ENCODE measurements around the gene EPHA5.

EPHA5 gene

DNA sequence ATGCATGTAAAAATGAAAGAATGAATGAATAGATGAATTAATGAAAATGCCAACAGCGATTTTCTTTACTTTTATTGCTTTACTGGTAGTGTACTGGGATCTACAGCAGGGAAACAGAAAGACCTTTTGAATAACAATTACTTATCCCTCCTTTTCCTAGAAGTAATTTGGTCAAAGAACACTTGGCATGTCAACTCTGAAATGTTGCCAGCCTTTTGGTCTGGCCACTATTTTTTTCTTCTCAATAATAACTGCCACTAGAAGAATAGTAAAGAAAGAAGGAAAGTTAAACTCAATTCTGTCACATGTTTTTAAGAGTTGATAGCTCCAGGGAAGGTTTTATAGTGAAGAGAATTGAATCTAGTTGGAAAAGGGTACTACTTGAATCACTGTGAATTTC is 52.9 kb downstream of the EPHA5 start:
- no peak overlapping the region for H3K4me3 ChIP-seq (ENCODE audit: low read length)
- H3K36me3 ChIP-seq (ENCODE audit: insufficient read depth, low read length), result no peaks in the 10 kb centered on the region
- H3K4me2 ChIP-seq (ENCODE audit: low read length), result no peak overlapping the region
- H3K4me1 ChIP-seq (ENCODE audit: control insufficient read depth, insufficient read depth, low read length), result no peaks in the 10 kb centered on the region
- H3K9ac ChIP-seq (ENCODE audit: low read depth, low read length), result no peak overlapping the region
- H3K27me3 ChIP-seq (ENCODE audit: control insufficient read depth, insufficient read depth, low read length), result no peaks in the 10 kb centered on the region
- H3K9me3 ChIP-seq (replicated peaks; ENCODE audit: low read length), result no peaks in the 10 kb centered on the region

GRCh38 chr4:65604515-65604914 is 65.8 kb downstream of the EPHA5 start:
- Histone ChIP-seq H3K9ac (ENCODE audit: low read depth, low read length) (no peak overlapping the region), H3K9me3 (replicated peaks; ENCODE audit: low read length) (no peaks in the 10 kb centered on the region), H3K4me2 (ENCODE audit: low read length) (no peak overlapping the region), H3K27me3 (ENCODE audit: control insufficient read depth, insufficient read depth, low read length) (no peaks in the 10 kb centered on the region), H3K36me3 (ENCODE audit: insufficient read depth, low read length) (no peaks in the 10 kb centered on the region), H3K4me1 (ENCODE audit: control insufficient read depth, insufficient read depth, low read length) (peaks cover 3% of the 10 kb centered on the region), H3K4me3 (ENCODE audit: low read length) (no peak overlapping the region)

DNA sequence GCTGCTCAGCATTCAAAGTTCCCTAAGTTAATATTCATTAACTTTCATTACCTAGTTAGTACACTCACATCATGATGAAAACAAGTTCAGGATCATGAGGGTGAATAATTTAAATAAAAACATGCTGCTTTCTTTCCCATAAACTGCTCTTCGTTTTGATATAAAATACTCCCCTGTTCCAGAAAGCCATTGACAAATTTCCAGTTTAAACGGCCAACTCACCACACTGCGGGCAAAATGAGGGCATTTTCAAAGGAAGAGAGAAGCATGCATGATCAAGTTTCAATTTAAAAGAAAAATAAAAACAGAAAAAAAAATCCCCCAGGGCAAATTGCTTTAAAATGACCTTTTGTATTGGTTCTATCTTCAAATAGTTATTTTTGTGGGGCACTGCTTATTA is 69.6 kb downstream of the EPHA5 start:
- no peak overlapping the region for H3K4me2 ChIP-seq (ENCODE audit: low read length)
- no peak overlapping the region for H3K4me3 ChIP-seq (ENCODE audit: low read length)
- peaks cover 3% of the 10 kb centered on the region for H3K4me1 ChIP-seq (ENCODE audit: control insufficient read depth, insufficient read depth, low read length)
- no peaks in the 10 kb centered on the region for H3K9me3 ChIP-seq (replicated peaks; ENCODE audit: low read length)
- no peaks in the 10 kb centered on the region for H3K27me3 ChIP-seq (ENCODE audit: control insufficient read depth, insufficient read depth, low read length)
- no peaks in the 10 kb centered on the region for H3K36me3 ChIP-seq (ENCODE audit: insufficient read depth, low read length)
- H3K9ac ChIP-seq (ENCODE audit: low read depth, low read length), result no peak overlapping the region

DNA sequence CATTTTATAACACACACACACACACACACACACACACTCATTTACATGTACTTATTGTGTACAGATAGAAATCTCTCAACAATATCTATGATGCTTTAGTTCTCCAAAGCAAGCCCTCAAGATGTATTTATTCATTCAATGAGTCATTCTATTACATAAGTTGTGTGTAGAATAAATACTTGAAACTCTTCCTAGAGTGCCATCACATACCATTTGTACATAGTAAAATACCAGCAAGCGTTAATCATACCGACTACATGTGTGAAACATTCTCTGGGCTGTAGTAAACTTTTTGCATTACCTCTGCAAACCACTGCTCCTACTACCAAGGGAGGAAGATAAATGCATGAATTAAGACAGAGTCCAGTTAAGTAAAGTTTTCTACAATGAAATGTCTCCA is 70.9 kb downstream of the EPHA5 start:
- no peaks in the 10 kb centered on the region for H3K27me3 ChIP-seq (ENCODE audit: control insufficient read depth, insufficient read depth, low read length)
- H3K9ac ChIP-seq (ENCODE audit: low read depth, low read length), result no peak overlapping the region
- no peak overlapping the region for H3K4me3 ChIP-seq (ENCODE audit: low read length)
- H3K9me3 ChIP-seq (replicated peaks; ENCODE audit: low read length), result no peaks in the 10 kb centered on the region
- H3K4me1 ChIP-seq (ENCODE audit: control insufficient read depth, insufficient read depth, low read length), result peaks cover 3% of the 10 kb centered on the region
- H3K4me2 ChIP-seq (ENCODE audit: low read length), result no peak overlapping the region
- no peaks in the 10 kb centered on the region for H3K36me3 ChIP-seq (ENCODE audit: insufficient read depth, low read length)

DNA sequence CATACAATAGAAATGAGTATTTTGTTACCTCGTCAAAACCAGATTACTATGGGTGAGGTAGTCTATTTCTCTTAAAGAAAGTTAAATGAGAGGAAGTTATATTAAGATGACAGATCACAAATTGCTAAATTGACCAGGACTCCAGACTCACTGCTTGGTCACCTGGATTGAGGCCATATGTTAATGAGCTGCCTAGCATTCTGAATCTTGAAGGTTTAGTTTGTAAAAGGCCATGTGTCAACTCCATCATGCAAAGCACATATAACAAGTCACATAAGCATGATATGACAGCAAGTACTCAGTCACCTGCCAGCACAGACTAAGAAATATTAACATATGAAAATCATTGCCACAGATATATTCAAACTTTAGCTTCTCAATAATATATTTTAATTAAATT is 72.6 kb downstream of the EPHA5 start:
- no peaks in the 10 kb centered on the region for H3K9me3 ChIP-seq (replicated peaks; ENCODE audit: low read length)
- H3K4me3 ChIP-seq (ENCODE audit: low read length), result no peak overlapping the region

DNA sequence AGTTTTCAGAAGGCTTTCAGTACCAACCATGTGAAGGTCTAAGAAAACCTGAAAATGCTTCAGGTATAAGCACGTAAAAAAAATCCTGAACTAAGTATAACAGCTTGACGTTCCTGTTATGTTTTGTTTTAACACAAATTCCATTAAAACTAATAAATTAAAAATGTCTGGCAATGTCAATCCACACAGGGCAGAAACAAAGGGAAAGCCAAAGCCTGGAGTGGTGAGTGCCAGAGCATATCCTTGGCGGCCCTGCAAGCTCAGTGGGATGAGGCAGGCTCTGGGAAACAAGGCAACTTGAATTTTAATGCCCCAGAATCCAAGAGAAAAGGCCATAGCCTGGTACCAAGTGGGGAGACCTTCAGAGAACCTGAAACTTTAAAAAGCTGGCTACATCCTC is 78.2 kb downstream of the EPHA5 start:
- Histone ChIP-seq H3K4me2 (ENCODE audit: low read length) (no peak overlapping the region), H3K4me3 (ENCODE audit: low read length) (no peak overlapping the region), H3K36me3 (ENCODE audit: insufficient read depth, low read length) (no peaks in the 10 kb centered on the region), H3K27me3 (ENCODE audit: control insufficient read depth, insufficient read depth, low read length) (no peaks in the 10 kb centered on the region), H3K4me1 (ENCODE audit: control insufficient read depth, insufficient read depth, low read length) (no peaks in the 10 kb centered on the region), H3K9me3 (replicated peaks; ENCODE audit: low read length) (no peaks in the 10 kb centered on the region), H3K9ac (ENCODE audit: low read depth, low read length) (no peak overlapping the region)

More for the DNA sequence above, 72.6 kb downstream of the EPHA5 start:
- Histone ChIP-seq H3K27me3 (ENCODE audit: control insufficient read depth, insufficient read depth, low read length) (no peaks in the 10 kb centered on the region), H3K36me3 (ENCODE audit: insufficient read depth, low read length) (no peaks in the 10 kb centered on the region), H3K4me1 (ENCODE audit: control insufficient read depth, insufficient read depth, low read length) (peaks cover 3% of the 10 kb centered on the region), H3K9ac (ENCODE audit: low read depth, low read length) (no peak overlapping the region), H3K4me2 (ENCODE audit: low read length) (no peak overlapping the region)

DNA sequence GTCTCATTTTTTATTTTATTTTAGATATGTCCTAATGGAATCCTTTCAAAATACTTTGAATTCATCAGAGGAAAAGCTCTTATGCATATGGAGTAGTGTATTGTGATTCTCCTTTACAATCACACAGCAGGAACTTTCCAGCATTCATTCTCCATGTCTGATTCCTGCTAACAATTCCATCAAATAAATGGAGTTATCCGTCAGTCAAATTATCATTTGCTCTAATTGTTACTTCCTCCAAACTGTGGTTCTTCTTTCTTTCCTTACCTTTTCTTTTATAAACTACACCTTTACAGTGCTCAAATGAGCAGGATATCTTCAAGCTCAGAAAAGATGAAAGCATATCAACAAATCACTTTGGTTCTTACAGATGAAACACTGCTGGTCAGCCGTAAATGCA is 80.4 kb downstream of the EPHA5 start:
- H3K4me3 ChIP-seq (ENCODE audit: low read length), result no peak overlapping the region
- no peaks in the 10 kb centered on the region for H3K9me3 ChIP-seq (replicated peaks; ENCODE audit: low read length)
- H3K27me3 ChIP-seq (ENCODE audit: control insufficient read depth, insufficient read depth, low read length), result no peaks in the 10 kb centered on the region
- no peaks in the 10 kb centered on the region for H3K36me3 ChIP-seq (ENCODE audit: insufficient read depth, low read length)
- no peaks in the 10 kb centered on the region for H3K4me1 ChIP-seq (ENCODE audit: control insufficient read depth, insufficient read depth, low read length)
- H3K4me2 ChIP-seq (ENCODE audit: low read length), result no peak overlapping the region
- no peak overlapping the region for H3K9ac ChIP-seq (ENCODE audit: low read depth, low read length)

- no peaks in the 10 kb centered on the region for H3K27me3 ChIP-seq (ENCODE audit: control insufficient read depth, insufficient read depth, low read length)
- no peaks in the 10 kb centered on the region for H3K4me1 ChIP-seq (ENCODE audit: control insufficient read depth, insufficient read depth, low read length)
- H3K4me2 ChIP-seq (ENCODE audit: low read length), result no peak overlapping the region
- H3K4me3 ChIP-seq (ENCODE audit: low read length), result no peak overlapping the region
- no peaks in the 10 kb centered on the region for H3K36me3 ChIP-seq (ENCODE audit: insufficient read depth, low read length)
- no peak overlapping the region for H3K9ac ChIP-seq (ENCODE audit: low read depth, low read length)
- H3K9me3 ChIP-seq (replicated peaks; ENCODE audit: low read length), result no peaks in the 10 kb centered on the region
These were observed 81.0 kb downstream of the EPHA5 start for GRCh38 chr4:65589331-65589730.

DNA sequence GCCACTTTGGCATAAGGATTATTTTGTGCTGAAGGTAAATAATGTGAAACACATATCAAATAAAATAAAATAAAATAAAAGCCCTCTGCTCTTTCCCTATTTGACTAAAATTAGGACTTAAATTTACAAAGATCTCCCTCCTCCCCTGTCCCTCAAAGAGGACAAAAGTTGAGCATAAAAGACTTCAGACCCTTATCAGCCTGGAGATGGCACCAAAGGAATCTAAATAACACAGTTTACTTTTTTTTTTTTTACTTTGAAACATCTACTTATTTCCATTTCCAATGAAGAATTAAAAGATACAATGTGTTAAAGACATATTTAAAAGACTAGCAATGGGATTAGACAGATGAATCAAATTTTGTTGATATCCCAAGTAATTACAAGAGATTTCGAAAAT is 89.7 kb downstream of the EPHA5 start:
- Histone ChIP-seq H3K4me3 (ENCODE audit: low read length) (no peak overlapping the region), H3K4me2 (ENCODE audit: low read length) (no peak overlapping the region), H3K9me3 (replicated peaks; ENCODE audit: low read length) (no peaks in the 10 kb centered on the region), H3K27me3 (ENCODE audit: control insufficient read depth, insufficient read depth, low read length) (no peaks in the 10 kb centered on the region), H3K9ac (ENCODE audit: low read depth, low read length) (no peak overlapping the region), H3K4me1 (ENCODE audit: control insufficient read depth, insufficient read depth, low read length) (no peaks in the 10 kb centered on the region), H3K36me3 (ENCODE audit: insufficient read depth, low read length) (no peaks in the 10 kb centered on the region)

- Histone ChIP-seq H3K4me1 (ENCODE audit: control insufficient read depth, insufficient read depth, low read length) (no peaks in the 10 kb centered on the region), H3K36me3 (ENCODE audit: insufficient read depth, low read length) (no peaks in the 10 kb centered on the region), H3K9ac (ENCODE audit: low read depth, low read length) (no peak overlapping the region), H3K9me3 (replicated peaks; ENCODE audit: low read length) (no peaks in the 10 kb centered on the region), H3K27me3 (ENCODE audit: control insufficient read depth, insufficient read depth, low read length) (no peaks in the 10 kb centered on the region), H3K4me2 (ENCODE audit: low read length) (no peak overlapping the region), H3K4me3 (ENCODE audit: low read length) (no peak overlapping the region)
These were observed 103.8 kb downstream of the EPHA5 start for GRCh38 chr4:65566473-65566872.

DNA sequence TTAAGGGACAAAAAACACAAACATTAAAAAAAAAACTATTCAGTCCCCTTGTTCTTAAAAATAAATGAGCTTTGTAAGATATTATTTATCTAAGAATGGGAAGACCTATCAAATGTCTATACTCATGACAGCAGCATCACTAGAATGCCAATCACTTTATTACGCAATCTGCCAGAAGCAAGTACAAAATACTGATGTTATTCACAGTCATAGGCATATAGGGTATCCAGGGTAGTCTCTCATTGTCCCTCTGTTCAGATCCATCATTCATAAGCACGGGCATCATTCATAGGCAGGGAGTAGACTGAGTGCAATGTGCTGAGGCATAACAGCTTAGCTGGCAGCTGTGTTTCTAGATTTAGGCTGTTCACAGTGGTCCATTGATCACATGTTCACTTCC is 109.1 kb downstream of the EPHA5 start:
- no peaks in the 10 kb centered on the region for H3K4me1 ChIP-seq (ENCODE audit: control insufficient read depth, insufficient read depth, low read length)
- H3K36me3 ChIP-seq (ENCODE audit: insufficient read depth, low read length), result no peaks in the 10 kb centered on the region
- no peak overlapping the region for H3K4me3 ChIP-seq (ENCODE audit: low read length)
- no peaks in the 10 kb centered on the region for H3K27me3 ChIP-seq (ENCODE audit: control insufficient read depth, insufficient read depth, low read length)
- no peaks in the 10 kb centered on the region for H3K9me3 ChIP-seq (replicated peaks; ENCODE audit: low read length)
- H3K4me2 ChIP-seq (ENCODE audit: low read length), result no peak overlapping the region
- H3K9ac ChIP-seq (ENCODE audit: low read depth, low read length), result no peak overlapping the region

DNA sequence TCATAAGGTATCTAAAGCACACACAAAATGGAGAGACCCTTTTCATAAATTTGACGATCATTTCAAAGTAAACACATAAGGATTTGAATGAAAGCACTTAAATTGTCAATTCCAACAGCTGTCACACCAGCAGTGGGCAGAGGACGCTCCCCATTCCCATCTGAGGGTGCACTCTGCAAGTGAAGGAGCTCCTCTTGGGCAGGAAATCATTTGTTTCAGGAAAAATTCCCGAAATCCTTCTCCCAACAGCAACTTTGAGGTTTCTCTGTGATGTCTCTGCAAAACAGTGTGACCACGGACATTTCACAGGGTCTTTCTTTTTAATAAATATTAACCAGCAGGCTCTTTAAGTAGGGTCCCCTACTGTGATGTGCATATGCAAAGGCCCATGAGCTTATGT is 111.0 kb downstream of the EPHA5 start:
- Histone ChIP-seq H3K27me3 (ENCODE audit: control insufficient read depth, insufficient read depth, low read length) (no peaks in the 10 kb centered on the region), H3K4me3 (ENCODE audit: low read length) (no peak overlapping the region), H3K9me3 (replicated peaks; ENCODE audit: low read length) (no peaks in the 10 kb centered on the region)

More for the DNA sequence above, 111.0 kb downstream of the EPHA5 start:
- Histone ChIP-seq H3K9ac (ENCODE audit: low read depth, low read length) (no peak overlapping the region), H3K4me1 (ENCODE audit: control insufficient read depth, insufficient read depth, low read length) (no peaks in the 10 kb centered on the region), H3K4me2 (ENCODE audit: low read length) (no peak overlapping the region), H3K36me3 (ENCODE audit: insufficient read depth, low read length) (no peaks in the 10 kb centered on the region)
